Ovary (tissue), 3 donors: ENCODE measurements around the gene QSOX1.

Experiments used
- CTCF ChIP-seq, 3 donors: fragments of 450-650 bp in 2 of 3; fragments of 200-600 bp in 1 of 3; IDR thresholded peaks; one replicate each; pipeline versions ENCODE4 v1.5.1 to v1.8.0; 2016 to 2022; ENCODE audit warnings: antibody characterized with exemption in 3 of 3, mild to moderate bottlenecking in 1 of 3
- POLR2A ChIP-seq: fragments of 450-650 bp; IDR thresholded peaks from one replicate; pipeline ENCODE4 v1.6.1; 2017; ENCODE audit warnings: antibody characterized with exemption, mild to moderate bottlenecking, moderate library complexity
- donor health status: DM: no; HTN: no; CAD: no.

DNA sequence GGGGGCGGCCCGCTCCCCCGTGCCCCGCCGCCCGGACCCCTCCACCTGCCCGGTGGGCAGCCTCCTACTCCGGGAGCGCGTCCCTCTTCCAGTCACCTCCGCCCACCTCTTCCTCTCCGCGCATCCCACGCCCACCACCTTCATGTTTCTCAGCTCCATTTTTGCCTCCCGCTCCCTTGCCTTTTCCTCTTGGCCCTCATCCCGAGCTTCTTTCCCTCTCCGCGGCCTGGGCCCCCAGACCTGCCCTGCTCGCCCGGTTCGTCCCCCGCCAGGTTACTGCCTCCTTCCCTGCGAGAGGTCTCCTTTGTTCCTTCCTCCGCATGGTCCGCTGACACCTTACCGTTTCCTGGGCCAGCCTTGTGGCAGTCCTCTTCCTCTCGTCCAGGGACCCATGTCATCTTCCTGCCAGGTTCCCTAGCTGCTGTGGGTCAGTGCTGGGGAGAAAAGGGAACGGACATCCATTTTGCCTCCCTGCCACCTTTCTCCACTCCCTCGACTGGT, 563 bp downstream of the QSOX1 start:
- TF ChIP-seq CTCF (IDR thresholded peaks at IDR 0.05), result no peak
- TF ChIP-seq POLR2A, result no peak
